GM19035 (cell line): ENCODE measurements around the gene OR10H2.
"Not testable (repeated sequence)": the region's sequence is repeated elsewhere in the genome, so short reads cannot be mapped to it uniquely, and the experiment has no call there.

Source experiments
- ATAC-seq: cut with Tn5 transposase; IDR thresholded peaks from one replicate; pipeline ENCODE4 v1.9.1; 2021; ENCODE audit not compliant: unreplicated experiment

Gene OR10H2, protein sequence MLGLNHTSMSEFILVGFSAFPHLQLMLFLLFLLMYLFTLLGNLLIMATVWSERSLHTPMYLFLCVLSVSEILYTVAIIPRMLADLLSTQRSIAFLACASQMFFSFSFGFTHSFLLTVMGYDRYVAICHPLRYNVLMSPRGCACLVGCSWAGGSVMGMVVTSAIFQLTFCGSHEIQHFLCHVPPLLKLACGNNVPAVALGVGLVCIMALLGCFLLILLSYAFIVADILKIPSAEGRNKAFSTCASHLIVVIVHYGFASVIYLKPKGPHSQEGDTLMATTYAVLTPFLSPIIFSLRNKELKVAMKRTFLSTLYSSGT

DNA sequence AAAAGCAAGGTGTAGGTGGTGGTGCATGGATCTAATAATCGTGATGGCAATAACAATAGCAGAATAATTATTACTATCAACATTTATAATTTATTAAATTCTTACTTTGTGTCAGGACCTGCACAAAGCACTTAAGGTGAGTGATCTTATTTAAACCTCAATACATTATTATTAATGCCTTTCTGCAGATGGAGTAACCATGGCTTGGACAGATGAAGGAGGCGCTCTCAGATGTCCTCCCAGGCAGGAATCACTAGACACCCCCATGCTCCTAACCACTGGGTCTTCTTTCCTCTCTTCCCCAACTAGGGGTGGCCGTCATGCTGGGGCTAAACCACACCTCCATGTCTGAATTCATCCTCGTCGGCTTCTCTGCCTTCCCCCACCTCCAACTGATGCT lies at the start of gene OR10H2:
Gene OR10H2 (plus strand): TSS at position 301 of the 400 bp plus-strand sequence. CDS start 20 bp downstream, at position 321.
- ATAC-seq = no peak

DNA sequence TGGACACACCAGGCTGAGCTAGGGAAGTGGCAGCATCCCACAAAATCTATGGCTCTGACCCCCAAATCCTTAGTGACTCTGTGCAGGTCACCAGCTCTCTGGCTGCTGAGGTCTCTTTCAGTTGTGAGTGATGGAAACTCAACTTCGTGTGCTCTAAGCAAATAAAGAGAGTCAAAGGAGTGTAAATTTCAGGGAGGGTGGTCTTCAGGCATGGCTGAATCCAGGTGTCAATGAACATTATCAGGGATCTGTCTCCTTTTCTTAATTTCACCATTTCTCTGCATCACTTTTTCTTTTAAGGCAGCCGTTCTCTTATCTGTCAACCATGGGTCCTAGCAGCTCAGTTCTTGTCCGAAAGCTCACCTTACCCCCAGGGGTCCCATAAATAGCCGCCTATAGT lies 48.7 kb upstream of the OR10H2 start:
- ATAC-seq = no peak

DNA sequence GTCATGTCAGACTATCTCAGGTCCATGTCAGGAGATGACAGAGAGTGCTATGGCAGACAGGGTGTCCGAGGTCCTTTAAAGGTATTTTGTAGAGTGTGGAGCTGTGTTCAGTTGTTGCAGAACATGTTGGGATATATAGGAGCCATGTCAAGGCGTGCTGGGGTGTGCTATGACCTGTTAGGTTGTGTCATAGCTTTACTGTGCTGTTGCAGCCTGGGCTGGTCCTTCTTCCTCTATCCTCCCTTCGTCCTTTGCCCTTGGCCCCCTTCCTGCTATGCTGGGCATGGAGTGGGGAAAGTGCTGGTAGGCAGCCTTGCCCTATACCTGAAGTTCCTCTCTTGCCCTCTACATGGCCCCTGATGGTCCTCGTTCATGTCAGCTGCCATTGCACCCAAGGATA lies 48.0 kb upstream of the OR10H2 start:
- ATAC-seq = not testable (repeated sequence)

DNA sequence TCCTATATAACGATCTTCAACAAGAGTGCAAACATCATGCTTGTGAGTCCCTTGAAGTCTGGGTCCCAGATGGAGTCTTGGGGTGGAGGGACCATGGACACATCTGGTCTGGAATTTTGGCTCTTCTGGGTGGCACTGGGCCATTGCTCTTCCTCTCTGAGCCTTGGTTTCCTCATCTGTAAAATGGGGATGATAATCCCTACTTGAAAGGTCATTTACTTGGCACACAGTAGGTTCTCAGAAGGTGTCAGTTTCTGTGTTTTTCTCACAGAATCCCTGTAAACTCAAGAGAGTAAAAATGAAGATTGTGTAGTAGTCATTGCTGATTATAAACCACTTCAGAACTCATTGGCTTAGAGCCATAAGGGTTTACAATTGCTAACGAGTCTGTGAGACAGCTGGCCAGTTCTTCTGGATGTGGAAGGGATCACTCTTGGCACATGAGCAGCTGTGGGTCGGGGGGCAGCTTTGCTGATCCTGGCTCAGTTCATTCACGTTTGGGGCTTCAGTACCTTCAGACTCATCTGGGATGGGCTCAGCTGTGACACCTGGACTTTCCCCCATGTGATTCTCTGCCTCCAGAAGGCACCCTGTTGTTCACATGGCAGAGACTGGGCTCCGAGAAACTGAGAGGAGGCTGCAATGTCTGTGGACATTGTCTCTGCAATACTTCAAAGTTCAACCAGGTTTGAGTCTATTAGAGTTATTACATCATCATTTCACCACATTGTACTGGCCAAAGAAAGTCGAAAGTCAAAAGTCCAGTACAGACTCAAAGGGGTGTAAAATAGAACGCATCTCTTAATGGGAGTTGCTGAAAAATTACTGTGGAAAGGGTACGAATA lies 47.1 kb upstream of the OR10H2 start:
- no peak for ATAC-seq

DNA sequence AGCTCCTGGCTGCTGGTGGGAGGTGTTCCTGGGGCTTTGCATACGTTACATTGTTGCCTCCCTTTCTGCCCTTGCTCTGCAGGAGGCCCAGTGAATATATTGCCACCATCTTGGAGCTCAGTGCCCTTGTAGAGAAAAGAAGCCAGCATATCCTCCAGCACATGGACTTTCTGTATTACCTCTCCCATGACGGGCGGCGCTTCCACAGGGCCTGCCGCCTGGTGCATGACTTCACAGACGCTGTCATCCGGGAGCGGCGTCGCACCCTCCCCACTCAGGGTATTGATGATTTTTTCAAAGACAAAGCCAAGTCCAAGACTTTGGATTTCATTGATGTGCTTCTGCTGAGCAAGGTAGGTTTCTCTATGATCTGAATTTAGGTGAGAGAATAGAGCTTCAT lies 44.4 kb upstream of the OR10H2 start:
- no peak for ATAC-seq

DNA sequence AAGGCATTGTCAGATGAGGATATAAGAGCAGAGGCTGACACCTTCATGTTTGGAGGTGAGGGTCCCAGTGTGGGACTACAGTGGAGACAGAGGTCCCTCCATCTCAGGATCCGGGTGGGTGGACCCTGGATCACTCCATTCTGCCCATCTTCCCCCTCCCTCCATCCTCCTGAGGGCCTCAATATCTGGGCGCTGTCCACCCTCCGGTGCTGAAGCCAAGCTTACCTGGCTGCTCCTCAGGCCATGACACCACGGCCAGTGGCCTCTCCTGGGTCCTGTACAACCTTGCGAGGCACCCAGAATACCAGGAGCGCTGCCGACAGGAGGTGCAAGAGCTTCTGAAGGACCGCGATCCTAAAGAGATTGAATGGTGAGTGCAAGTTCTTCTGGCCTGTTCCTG lies 43.0 kb upstream of the OR10H2 start:
- no peak for ATAC-seq

DNA sequence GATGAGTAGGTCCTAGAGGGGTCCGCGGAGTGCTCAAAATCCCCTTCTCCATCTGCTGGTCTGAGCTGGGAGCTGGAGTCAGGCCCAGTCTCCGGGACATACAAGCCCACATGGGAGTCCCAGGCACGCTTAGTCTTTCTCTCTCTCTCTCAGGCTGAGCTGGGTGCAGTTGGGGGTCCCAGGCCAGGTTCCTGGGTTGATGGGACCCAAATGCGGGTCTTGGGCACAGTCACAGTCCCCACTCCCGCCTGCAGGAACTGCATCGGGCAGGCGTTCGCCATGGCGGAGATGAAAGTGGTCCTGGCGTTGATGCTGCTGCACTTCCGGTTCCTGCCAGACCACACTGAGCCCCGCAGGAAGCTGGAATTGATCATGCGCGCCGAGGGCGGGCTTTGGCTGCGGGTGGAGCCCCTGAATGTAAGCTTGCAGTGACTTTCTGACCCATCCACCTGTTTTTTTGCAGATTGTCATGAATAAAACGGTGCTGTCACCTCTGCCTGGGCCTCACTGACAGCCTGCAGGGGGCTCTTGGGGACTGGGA lies 31.1 kb upstream of the OR10H2 start:
- ATAC-seq = no peak

DNA sequence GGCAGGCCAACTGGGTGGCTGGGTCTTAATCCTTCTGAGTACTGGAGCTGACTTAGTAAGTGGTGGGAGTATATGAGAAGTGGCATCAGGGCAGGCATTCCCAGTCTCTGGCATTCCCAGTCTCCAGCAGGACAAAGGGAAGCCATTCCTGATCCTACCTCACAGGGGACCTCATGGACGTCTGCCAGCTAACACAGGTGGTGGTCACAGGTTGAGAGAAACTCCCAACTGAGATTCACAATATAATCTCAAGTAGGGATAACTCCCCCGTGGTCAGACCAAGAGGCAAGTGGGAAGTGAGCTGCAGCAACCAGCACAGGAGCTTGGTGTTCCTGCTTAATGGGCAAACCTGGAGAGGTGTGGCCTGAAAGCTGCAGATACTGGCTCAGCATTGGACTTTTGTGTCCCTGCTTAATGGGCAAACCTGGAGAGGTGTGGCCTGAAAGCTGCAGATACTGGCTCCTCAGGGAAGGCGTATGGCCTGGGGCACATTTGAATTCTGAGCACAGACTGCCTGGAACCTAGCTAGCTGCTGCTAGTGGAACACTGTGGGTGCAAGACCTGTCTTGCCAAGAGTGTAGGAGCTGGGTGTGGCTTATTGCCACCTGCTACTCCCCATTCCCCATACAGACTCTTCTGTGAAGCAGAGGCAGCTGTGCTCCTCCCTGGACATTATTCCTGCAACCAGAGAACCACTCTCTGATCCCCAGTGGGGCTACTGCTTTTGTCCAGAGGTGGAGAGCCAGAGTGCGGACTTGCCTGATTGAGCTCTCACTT lies 25.9 kb upstream of the OR10H2 start:
- no peak for ATAC-seq

DNA sequence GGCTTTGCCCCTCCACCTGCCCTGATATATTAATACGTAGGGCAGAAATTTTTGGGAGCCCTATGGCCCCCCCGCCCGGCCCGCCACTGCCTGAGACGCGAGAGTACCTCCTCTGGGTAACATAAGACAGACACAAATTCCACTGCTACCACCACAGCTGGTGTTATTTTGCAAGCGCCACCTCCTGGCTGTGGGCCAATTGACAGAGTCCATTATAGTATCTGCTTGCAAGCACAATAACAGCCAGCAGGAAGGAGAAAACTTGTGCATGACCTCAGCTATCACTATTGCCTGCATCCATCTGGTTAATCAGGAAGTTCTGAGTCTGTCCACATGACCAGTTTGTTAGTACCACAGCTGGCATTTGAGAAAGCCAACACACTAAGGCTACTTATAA lies 25.3 kb upstream of the OR10H2 start:
- ATAC-seq = no peak

DNA sequence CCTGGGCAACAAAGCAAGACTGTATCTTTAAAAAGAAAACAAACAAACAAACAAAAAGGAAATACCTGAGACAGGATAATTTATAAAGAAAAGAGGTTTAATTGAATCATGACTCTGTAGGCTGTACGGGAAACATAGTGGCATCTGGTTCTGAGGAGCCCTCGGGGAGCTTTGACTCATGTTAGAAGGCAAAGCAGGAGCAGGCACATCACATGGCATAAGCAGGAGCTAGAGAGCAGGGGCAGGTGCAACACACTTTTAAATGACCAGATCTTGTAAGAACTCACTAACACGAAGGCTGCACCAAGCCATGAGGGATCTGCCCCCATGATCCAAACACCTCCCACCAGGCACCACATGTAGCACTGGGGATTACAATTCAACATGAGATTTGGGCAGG lies 13.2 kb upstream of the OR10H2 start:
- ATAC-seq = no peak

DNA sequence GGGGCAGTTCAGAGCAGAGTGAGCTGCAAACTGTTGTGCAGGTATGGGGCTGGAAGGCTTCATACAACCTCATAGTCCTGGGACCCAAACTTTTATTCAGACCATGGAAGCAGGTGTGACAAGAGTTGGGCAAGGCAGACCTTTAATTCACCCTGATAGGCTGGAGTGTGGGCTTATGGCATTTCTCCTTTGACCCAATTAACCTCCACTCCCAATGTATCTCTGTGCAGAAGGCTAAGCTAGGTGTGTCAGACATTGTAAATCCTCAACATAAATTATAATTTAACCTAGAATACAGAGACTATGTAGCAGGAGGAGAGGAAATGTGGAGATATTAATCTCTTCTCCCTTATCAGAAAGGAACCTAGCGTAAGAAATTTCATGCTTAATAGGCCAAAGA lies 12.2 kb upstream of the OR10H2 start:
- ATAC-seq = no peak

DNA sequence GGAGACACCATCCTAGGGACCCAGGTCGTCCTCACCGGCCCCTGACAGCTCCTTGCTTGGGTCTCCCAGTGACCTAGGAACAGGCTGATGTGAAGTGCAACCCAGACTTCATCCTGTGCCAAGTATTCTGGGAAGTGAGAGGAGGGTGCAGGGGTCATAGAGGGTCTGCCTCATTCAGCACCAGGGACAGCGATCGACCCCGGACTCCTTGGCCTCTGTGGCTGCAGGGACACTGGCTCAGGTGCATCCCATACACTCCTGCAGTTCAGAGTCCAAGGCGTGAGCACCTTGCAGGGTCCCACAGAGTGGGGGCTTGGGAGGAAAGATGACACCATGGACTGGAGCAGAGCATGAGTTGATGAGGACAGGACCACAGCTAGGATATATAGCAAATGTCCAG lies 10.0 kb upstream of the OR10H2 start:
- no peak for ATAC-seq

DNA sequence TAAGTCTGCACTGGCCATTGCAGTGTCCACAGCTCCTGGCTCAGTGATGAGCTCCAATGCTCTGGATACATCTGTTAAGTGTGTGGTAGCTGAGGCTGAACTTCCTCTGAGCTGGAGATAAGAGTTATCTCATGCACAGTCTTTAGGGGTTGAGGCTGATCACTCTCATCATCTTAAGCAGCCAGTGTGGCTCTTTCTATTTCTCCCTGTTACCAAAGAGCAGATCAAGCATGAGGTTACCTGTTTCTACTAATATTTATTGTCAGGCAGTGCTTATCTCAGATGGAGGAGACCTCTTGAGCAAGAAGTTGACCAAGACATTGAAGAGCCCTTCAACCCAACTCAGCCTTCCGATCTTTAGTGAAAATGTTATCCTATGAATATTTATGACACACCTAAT lies 6.6 kb upstream of the OR10H2 start:
- no peak for ATAC-seq

DNA sequence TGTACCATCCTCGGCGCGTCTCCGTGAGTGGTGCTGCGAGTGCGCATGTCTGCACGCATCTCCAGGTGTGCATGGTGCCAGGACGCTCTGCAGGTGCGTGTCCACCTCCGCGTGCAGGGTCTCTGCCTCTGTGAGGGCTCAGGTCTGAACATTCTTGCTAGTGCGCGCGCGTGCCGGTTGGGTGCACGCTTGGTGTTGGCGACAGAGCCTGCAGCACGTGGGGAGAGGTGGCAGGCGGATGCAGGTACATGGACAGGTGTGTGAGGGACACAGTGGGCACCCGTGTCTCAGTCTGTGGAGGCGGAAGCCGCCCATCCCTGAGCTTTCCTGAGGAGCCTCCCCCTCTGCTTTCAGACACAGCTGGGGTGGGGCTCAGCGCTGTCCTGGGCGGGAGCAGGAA lies 4.9 kb upstream of the OR10H2 start:
- no peak for ATAC-seq

DNA sequence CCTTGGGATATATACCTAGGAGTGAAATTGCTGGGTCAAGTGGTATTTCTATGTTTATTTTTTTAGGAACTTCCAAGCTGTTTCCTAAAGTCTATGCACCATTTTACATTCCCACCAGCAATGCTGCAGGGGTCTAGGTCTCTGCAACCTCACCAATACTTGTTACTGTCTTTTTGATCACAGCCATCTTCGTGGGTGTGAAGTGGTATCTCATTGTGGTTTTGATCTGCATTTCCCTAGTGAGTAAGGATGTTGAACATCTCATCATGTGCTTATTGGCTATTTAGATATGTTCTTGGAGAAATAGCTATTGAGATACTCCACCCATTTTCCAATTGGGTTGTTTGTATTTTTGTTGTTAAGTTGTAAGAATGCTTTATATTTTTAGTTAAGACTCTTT lies 2.7 kb downstream of the OR10H2 start:
- ATAC-seq = no peak

DNA sequence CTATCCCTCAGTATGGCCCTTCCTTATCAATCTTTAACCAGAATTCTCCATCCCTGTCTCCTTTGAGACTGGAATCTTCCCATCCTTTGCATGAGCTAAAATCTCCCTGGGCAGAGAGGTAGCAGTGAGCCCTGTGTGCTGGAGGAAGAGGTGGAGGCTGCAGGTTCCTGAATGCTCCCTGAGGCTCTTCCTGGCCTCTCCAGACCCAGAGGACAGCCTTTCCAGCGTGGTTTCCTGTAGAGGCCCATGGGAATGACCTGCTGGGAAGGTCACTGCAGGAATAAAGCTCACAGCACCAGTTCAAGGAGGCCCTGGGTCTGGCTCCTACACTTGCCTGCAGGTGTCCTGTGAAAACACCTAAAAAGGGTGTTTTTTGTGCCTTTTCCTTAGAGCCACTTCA lies 4.6 kb downstream of the OR10H2 start:
- no peak for ATAC-seq

DNA sequence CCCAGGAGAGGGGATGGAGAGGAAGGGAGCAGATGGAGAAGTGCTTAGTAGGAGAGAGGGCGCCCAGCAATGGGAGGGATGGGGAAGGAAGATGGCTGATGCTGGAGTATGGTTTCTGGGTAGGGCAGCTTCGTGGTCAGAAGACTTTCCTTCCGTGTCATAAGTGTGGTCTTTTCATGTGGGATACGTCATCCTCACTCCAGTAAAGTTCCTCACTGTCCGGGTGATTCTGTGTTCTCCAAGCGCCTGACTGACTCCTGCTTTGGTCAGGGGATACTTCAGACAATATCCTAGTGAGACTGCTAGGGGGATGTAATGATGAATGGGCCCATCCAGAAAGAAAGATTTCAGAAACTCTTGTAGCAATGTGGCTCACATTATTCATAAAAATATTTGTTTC lies 6.1 kb downstream of the OR10H2 start:
- no peak for ATAC-seq

DNA sequence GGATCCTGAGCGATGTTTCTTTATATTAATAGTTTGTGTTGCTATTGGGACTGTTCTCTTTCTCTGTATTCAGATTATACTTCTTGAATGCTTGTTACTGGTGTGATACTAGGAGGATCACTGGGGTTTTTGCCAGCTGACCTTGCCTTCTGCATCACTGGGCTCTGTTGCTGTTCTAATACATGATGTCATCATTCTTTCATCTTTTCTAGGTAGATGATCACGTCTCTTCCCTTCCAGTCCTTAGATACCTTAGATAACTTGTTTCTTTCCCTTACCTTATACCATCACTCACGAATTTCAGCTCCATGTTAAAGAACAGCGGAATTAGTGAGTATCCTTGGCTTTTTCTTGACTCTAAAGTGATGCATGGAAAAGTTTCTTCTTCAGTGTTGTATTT lies 9.9 kb downstream of the OR10H2 start, which contains the start of gene OR10H3:
Gene OR10H3 (plus strand): TSS at position 264 of the 400 bp plus-strand sequence. CDS start 3,408 bp downstream, outside the sequence.
- no peak for ATAC-seq

DNA sequence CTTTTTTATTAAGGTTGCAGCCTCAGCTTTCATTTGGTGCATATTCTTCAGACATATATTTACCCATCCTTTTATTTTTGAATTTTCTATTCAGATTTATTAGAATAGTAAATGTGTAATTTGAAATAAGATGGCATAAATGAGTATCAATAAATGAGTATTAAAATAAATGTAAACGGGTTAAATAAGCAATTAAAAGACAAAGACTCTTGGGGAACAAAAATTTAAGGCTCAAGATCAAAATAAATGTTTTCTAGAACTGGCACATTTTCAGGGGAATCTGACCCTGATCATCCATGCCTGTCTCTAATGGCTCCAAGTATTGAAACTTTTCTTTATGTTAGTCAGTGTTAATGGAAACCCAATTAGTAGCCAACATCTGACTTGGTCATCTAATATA lies 13.0 kb downstream of the OR10H2 start:
- ATAC-seq = no peak

DNA sequence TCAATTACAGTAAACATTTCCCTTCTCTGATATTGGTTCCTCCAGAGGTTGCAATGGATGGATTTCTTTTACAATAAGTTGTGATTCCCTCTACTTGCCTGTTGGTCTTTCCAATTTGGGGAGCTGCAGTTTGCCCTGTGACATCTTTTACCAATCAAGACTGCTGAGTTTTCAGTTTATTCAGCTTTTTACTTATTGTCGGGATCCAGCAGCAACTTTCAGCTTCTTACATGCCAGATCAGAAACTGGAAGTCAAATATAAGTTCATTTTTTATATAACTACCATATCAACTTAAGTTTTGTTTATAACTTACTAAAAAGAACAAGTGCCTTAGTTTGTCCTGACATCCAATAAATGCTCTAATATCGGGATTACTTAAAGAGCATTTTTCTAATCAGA lies 20.4 kb downstream of the OR10H2 start:
- ATAC-seq = no peak

DNA sequence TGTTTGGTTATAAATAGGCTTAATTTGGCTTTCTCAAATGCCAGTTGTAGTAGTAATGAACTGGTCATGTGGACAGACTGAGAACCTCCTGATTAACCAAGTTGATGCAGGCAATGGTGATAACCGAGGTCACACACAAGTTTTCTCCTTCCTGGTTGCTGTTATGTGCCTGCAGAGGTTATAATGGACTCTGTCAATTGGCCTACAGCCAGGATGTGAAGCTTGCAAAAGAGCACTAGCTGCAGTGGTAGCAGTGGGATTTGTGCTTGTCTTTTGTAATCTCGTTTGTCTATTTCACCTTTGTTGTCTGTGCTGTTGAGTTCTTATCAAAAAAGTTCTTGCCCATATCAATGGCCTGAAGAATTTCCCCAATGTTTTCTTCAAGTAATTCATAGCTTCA lies 30.6 kb downstream of the OR10H2 start:
- no peak for ATAC-seq
